ENCODE results near the gene INF2. TPM values are rescaled to one million over a fixed set of nuclear protein-coding genes. Genes with fewer than 3 reads are reported as not detected.
"Not testable (repeated sequence)": the region's sequence is repeated elsewhere in the genome, so short reads cannot be mapped to it uniquely, and the experiment has no call there.

The INF2 gene
- total and polyA plus RNA-seq, 2 experiments from 2014 or later, result 36.7 to 75.5 TPM

DNA sequence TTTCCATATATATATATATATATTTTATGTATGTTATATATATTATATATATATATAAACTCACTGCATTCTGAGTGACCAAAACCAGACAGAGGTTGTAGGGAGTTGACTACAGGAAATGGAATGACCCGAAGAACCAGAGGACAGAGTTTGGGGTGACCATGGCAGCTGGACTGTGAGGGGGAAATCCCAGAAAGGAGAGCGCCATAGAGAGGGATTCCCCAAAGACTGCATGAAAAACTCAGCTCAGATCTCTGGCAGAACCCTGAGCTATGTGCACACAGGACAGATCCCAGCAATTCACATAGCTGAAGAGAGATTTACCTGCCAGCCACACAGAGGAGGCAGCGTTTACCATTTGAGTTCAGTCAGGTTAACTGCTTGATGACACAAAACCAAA lies 19.7 kb upstream of the INF2 start:
- Histone ChIP-seq H2AFZ (no peak overlapping the region), H3K27me3 (ENCODE audit: insufficient read depth) (no peaks in the 10 kb centered on the region), H3K9me2 (ENCODE audit: insufficient read depth) (no peaks in the 10 kb centered on the region), H3K4me3 (no peak overlapping the region), H3K4me2 (no peak overlapping the region), H3K27ac (ENCODE audit: low read depth) (no peak overlapping the region), H3K79me2 (replicated peaks; ENCODE audit: insufficient read depth) (no peaks in the 10 kb centered on the region), H3K4me1 (ENCODE audit: insufficient read depth) (peaks cover 19% of the 10 kb centered on the region), H3F3A (replicated peaks; ENCODE audit: low read depth) (no peaks in the 10 kb centered on the region), H3K36me3 (ENCODE audit: insufficient read depth) (no peaks in the 10 kb centered on the region), H4K20me1 (replicated peaks; ENCODE audit: insufficient read depth) (no peaks in the 10 kb centered on the region)
- Mint-ChIP-seq H3K4me3 (no peak overlapping the region), H3K36me3 (ENCODE audit: low read depth) (no peaks in the 10 kb centered on the region), H3K4me1 (peaks cover 16% of the 10 kb centered on the region), H3K27me3 (ENCODE audit: insufficient read depth, low read depth, poor library complexity) (peaks cover 5% of the 10 kb centered on the region), H3K27ac (no peak overlapping the region), H3K9me3 (no peaks in the 10 kb centered on the region; the same call in 2 of the 3 replicates)
- no peak for ATAC-seq
- no peak for TF ChIP-seq NANOG (IDR thresholded peaks at IDR 0.05; ENCODE audit: borderline replicate concordance)
- DNase-seq (ENCODE audit: low spot score), result no peak

DNA sequence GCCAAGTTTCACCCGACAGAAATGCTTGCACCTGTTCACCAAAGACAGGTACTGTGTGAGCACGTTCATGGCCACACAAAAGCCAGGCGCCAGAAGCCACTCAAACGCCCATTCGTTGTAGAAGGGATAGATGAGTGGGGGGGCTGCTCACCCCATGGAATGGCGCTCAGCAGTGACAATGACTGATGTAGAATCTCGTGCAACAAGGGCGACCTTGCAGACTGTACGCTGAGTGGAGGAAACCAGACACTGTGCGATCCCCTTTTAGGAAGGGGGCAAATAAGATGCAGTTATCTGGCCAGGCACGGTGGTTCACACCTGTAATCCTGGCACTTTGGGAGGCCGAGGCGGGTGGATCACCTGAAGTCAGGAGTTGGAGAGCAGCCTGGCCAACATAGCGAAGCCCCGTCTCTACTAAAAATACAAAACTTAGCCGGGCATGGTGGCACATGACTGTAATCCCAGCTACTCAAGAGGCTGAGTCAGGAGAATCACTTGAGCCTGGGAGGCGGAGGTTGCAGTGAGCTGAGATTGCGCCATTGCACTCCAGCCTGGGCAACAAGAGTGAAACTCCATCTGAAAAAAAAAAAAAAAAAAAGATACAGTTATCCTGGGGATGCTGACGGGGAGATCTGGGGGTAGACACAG lies 18.0 kb upstream of the INF2 start:
- not testable (repeated sequence) for ATAC-seq

DNA sequence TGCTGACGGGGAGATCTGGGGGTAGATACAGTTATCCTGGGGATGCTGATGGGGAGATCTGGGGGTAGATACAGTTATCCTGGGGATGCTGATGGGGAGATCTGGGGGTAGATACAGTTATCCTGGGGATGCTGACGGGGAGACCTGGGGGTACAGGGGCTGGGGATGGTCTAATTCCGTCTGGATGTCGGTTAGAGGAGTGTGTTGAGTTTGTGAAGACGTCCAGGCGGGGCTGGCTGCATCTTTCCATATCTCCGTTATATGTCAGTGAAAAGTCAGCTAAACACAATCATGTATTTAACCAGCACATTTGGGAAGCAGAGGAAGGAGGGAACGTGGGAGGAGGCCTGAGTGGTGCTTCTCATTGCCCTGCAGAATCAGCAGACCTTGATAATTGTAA lies 17.3 kb upstream of the INF2 start:
- not testable (repeated sequence) for H3K36me3 Mint-ChIP-seq (ENCODE audit: low read depth); H3K9me3 Mint-ChIP-seq; H3K4me2 ChIP-seq; H3K27ac Mint-ChIP-seq; H3K27me3 ChIP-seq (ENCODE audit: insufficient read depth); H3K4me3 Mint-ChIP-seq; H3K4me3 ChIP-seq; H3K9me2 ChIP-seq (ENCODE audit: insufficient read depth); ATAC-seq; H3K27ac ChIP-seq (ENCODE audit: low read depth); H4K20me1 ChIP-seq (replicated peaks; ENCODE audit: insufficient read depth); H3F3A ChIP-seq (replicated peaks; ENCODE audit: low read depth); H2AFZ ChIP-seq; DNase-seq (ENCODE audit: low spot score); H3K36me3 ChIP-seq (ENCODE audit: insufficient read depth); H3K79me2 ChIP-seq (replicated peaks; ENCODE audit: insufficient read depth)
- Mint-ChIP-seq H3K27me3 (ENCODE audit: insufficient read depth, low read depth, poor library complexity) (peaks cover 10% of the 10 kb centered on the region), H3K4me1 (peaks cover 13% of the 10 kb centered on the region)
- peaks cover 20% of the 10 kb centered on the region for H3K4me1 ChIP-seq (ENCODE audit: insufficient read depth)

More for the DNA sequence above, 18.0 kb upstream of the INF2 start:
- not testable (repeated sequence) for H3K4me3 Mint-ChIP-seq; H3K4me2 ChIP-seq; H3K27ac ChIP-seq (ENCODE audit: low read depth); DNase-seq (ENCODE audit: low spot score); H3K27ac Mint-ChIP-seq; H3K36me3 ChIP-seq (ENCODE audit: insufficient read depth); H3K9me2 ChIP-seq (ENCODE audit: insufficient read depth); H3K27me3 ChIP-seq (ENCODE audit: insufficient read depth); H3K36me3 Mint-ChIP-seq (ENCODE audit: low read depth); H2AFZ ChIP-seq; H3K9me3 Mint-ChIP-seq; H4K20me1 ChIP-seq (replicated peaks; ENCODE audit: insufficient read depth); H3K27me3 Mint-ChIP-seq (ENCODE audit: insufficient read depth, low read depth, poor library complexity); H3K79me2 ChIP-seq (replicated peaks; ENCODE audit: insufficient read depth); H3K4me3 ChIP-seq; H3F3A ChIP-seq (replicated peaks; ENCODE audit: low read depth)
- peaks cover 13% of the 10 kb centered on the region for H3K4me1 ChIP-seq (ENCODE audit: insufficient read depth)
- H3K4me1 Mint-ChIP-seq, result peaks cover 11% of the 10 kb centered on the region

GRCh38 chr14:104673481-104673880 lies 15.9 kb upstream of the INF2 start:
- Mint-ChIP-seq H3K4me3 (no peak overlapping the region), H3K27ac (no peak overlapping the region)
- no peaks in the 10 kb centered on the region for H3K27me3 ChIP-seq (ENCODE audit: insufficient read depth)
- TF ChIP-seq JUNB (IDR thresholded peaks at IDR 0.05; ENCODE audit: unreplicated experiment) (no peak), ZNF331 (CRISPR knock-in tag; IDR thresholded peaks at IDR 0.05; ENCODE audit: low read depth) (no peak), EZH2phosphoT487 (IDR thresholded peaks at IDR 0.05; ENCODE audit: unreplicated experiment) (no peak), EZH2 (IDR thresholded peaks at IDR 0.05; ENCODE audit: low read depth, unreplicated experiment) (no peak), ETS1 (IDR thresholded peaks at IDR 0.05) (no peak), ZNF114 (CRISPR knock-in tag; IDR thresholded peaks at IDR 0.05) (no peak), CREB1 (CRISPR knock-in tag; IDR thresholded peaks at IDR 0.05; ENCODE audit: low read depth) (no peak), POLR2AphosphoS5 (IDR thresholded peaks at IDR 0.05; ENCODE audit: low read depth) (no peak), STAT1 (IDR thresholded peaks at IDR 0.05; ENCODE audit: unreplicated experiment) (no peak)
- TF ChIP-seq, protein P1, sequence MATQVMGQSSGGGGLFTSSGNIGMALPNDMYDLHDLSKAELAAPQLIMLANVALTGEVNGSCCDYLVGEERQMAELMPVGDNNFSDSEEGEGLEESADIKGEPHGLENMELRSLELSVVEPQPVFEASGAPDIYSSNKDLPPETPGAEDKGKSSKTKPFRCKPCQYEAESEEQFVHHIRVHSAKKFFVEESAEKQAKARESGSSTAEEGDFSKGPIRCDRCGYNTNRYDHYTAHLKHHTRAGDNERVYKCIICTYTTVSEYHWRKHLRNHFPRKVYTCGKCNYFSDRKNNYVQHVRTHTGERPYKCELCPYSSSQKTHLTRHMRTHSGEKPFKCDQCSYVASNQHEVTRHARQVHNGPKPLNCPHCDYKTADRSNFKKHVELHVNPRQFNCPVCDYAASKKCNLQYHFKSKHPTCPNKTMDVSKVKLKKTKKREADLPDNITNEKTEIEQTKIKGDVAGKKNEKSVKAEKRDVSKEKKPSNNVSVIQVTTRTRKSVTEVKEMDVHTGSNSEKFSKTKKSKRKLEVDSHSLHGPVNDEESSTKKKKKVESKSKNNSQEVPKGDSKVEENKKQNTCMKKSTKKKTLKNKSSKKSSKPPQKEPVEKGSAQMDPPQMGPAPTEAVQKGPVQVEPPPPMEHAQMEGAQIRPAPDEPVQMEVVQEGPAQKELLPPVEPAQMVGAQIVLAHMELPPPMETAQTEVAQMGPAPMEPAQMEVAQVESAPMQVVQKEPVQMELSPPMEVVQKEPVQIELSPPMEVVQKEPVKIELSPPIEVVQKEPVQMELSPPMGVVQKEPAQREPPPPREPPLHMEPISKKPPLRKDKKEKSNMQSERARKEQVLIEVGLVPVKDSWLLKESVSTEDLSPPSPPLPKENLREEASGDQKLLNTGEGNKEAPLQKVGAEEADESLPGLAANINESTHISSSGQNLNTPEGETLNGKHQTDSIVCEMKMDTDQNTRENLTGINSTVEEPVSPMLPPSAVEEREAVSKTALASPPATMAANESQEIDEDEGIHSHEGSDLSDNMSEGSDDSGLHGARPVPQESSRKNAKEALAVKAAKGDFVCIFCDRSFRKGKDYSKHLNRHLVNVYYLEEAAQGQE (IDR thresholded peaks at IDR 0.05; ENCODE audit: unreplicated experiment), result no peak

More at GRCh38 chr14:104673481-104673880, 15.9 kb upstream of the INF2 start:
- Histone ChIP-seq H3K4me1 (ENCODE audit: insufficient read depth) (peaks cover 29% of the 10 kb centered on the region), H3K4me2 (no peak overlapping the region), H3F3A (replicated peaks; ENCODE audit: low read depth) (0 out of 2 replicates have a peak, but pooled peaks cover 6% of the 10 kb centered on the region), H3K79me2 (replicated peaks; ENCODE audit: insufficient read depth) (no peaks in the 10 kb centered on the region), H4K20me1 (replicated peaks; ENCODE audit: insufficient read depth) (no peaks in the 10 kb centered on the region), H3K27ac (ENCODE audit: low read depth) (no peak overlapping the region), H2AFZ (no peak overlapping the region), H3K36me3 (ENCODE audit: insufficient read depth) (no peaks in the 10 kb centered on the region), H3K4me3 (no peak overlapping the region), H3K9me2 (ENCODE audit: insufficient read depth) (peaks cover 6% of the 10 kb centered on the region; the same call in 1 of the 2 replicates)
- Mint-ChIP-seq H3K27me3 (ENCODE audit: insufficient read depth, low read depth, poor library complexity) (peaks cover 15% of the 10 kb centered on the region), H3K9me3 (no peaks in the 10 kb centered on the region; the same call in 2 of the 3 replicates), H3K4me1 (peaks cover 18% of the 10 kb centered on the region), H3K36me3 (ENCODE audit: low read depth) (no peaks in the 10 kb centered on the region)
- DNase-seq (ENCODE audit: low spot score), result no peak
- no peak for ATAC-seq
